WTC11 (cell line): Measurements from ENCODE around the gene ARHGEF38. TPM values are rescaled to one million over a fixed set of nuclear protein-coding genes. Genes with fewer than 3 reads are reported as not detected.

Source experiments
- ATAC-seq: fragments of 200-7000 bp; cut with Tn5 transposase; 2 replicates; pipeline ENCODE4 v1.10.0; 2021; ENCODE audit warnings: mild to moderate bottlenecking, moderate library complexity
- CTCF ChIA-PET: fragments of 300-600 bp; sonication (Branson Sonifier 250); formaldehyde crosslinking; loops from one replicate; lab custom pipeline; 2021; ENCODE audit warnings: antibody characterized with exemption; lab: Charles Lee
- POLR2A ChIA-PET: fragments of 350-600 bp; sonication (Branson Sonifier 250); formaldehyde crosslinking; loops from one replicate; lab custom pipeline; 2021; ENCODE audit warnings: antibody characterized with exemption; lab: Charles Lee
- DNase-seq: peaks from one replicate; pipeline ENCODE4 v3.0.0; 2021; ENCODE audit warnings: low spot score
- H3K27ac Mint-ChIP-seq: 2 replicates; pipeline ENCODE4 v1.8.0; 2021; ENCODE audit warnings: mixed read lengths
- H3K27me3 Mint-ChIP-seq: 2 replicates; pipeline ENCODE4 v1.8.0; 2021; ENCODE audit warnings: low read depth, mild to moderate bottlenecking, moderate library complexity, mixed read lengths
- H3K36me3 Mint-ChIP-seq: 2 replicates; pipeline ENCODE4 v1.8.0; 2021; ENCODE audit warnings: mixed read lengths
- H3K4me1 Mint-ChIP-seq: 2 replicates; pipeline ENCODE4 v1.8.0; 2022; ENCODE audit warnings: mixed read lengths
- H3K4me3 Mint-ChIP-seq: 2 replicates; pipeline ENCODE4 v1.8.0; 2021; ENCODE audit warnings: mild to moderate bottlenecking, moderate library complexity, mixed read lengths
- H3K9me3 Mint-ChIP-seq: 2 replicates; pipeline ENCODE4 v1.8.0; 2021; ENCODE audit warnings: mixed read lengths
- CREM ChIP-seq: sonication (generic); formaldehyde crosslinking; IDR thresholded peaks from 2 replicates; pipeline ENCODE4 v1.8.1; 2022; ENCODE audit warnings: mild to moderate bottlenecking, missing genetic modification reagents, moderate library complexity
- ELF4 ChIP-seq: sonication (generic); formaldehyde crosslinking; IDR thresholded peaks from 2 replicates; pipeline ENCODE4 v1.8.1; 2022; ENCODE audit warnings: low read depth, mild to moderate bottlenecking, moderate library complexity, missing genetic modification reagents
- NFYB ChIP-seq: sonication (generic); formaldehyde crosslinking; conservative IDR thresholded peaks from 2 replicates; pipeline ENCODE4 v1.8.0; 2022; ENCODE audit warnings: low read depth, missing genetic modification reagents
- NR3C1 ChIP-seq: sonication (generic); formaldehyde crosslinking; conservative IDR thresholded peaks from 2 replicates; pipeline ENCODE4 v1.8.1; 2023; ENCODE audit warnings: low read depth, mild to moderate bottlenecking, missing genetic modification reagents
- OVOL2 ChIP-seq: fragments of 250-450 bp; sonication (Bioruptor Pico); IDR thresholded peaks from 2 replicates; pipeline ENCODE4 v1.9.0; 2021; ENCODE audit warnings: mild to moderate bottlenecking, borderline replicate concordance
- SMAD3 ChIP-seq: sonication (generic); formaldehyde crosslinking; IDR thresholded peaks from 2 replicates; pipeline ENCODE4 v1.8.0; 2022; ENCODE audit warnings: missing genetic modification reagents, mild to moderate bottlenecking, borderline replicate concordance
- ZNF263 ChIP-seq: sonication (generic); formaldehyde crosslinking; IDR thresholded peaks from 2 replicates; pipeline ENCODE4 v1.8.1; 2022; ENCODE audit warnings: low read depth, mild to moderate bottlenecking, moderate library complexity, missing genetic modification reagents
- ZNF416 ChIP-seq: fragments of 250-450 bp; sonication (Bioruptor Pico); IDR thresholded peaks from 2 replicates; pipeline ENCODE4 v1.9.0; 2021; ENCODE audit warnings: mild to moderate bottlenecking, inconsistent platforms
- ZNF671 ChIP-seq: fragments of 250-450 bp; sonication (Bioruptor Pico); IDR thresholded peaks from 2 replicates; pipeline ENCODE4 v1.8.0; 2021; ENCODE audit warnings: mild to moderate bottlenecking
- total RNA-seq: library from RNA; stranded (reverse); gene quantifications from 3 replicates; pipeline ENCODE4 v1.2.3, GENCODE V29; 2021
- TF ChIP-seq, protein P1 (sequence below): fragments of 250-450 bp; sonication (Bioruptor Pico); IDR thresholded peaks from 2 replicates; pipeline ENCODE4 v1.9.0; 2021; ENCODE audit warnings: mild to moderate bottlenecking, borderline replicate concordance
- TF ChIP-seq, protein P2 (sequence below): fragments of 250-450 bp; sonication (Bioruptor Pico); conservative IDR thresholded peaks from 2 replicates; pipeline ENCODE4 v1.9.0; 2021; ENCODE audit warnings: mild to moderate bottlenecking
- TF ChIP-seq, protein P3 (sequence below): fragments of 250-450 bp; sonication (Bioruptor Pico); IDR thresholded peaks from 2 replicates; pipeline ENCODE4 v2.1.2; 2022; ENCODE audit warnings: mild to moderate bottlenecking, moderate library complexity
- TF ChIP-seq, protein P4 (sequence below): sonication (generic); formaldehyde crosslinking; IDR thresholded peaks from 2 replicates; pipeline ENCODE4 v1.8.0; 2022; ENCODE audit warnings: mild to moderate bottlenecking, missing genetic modification reagents
- TF ChIP-seq, protein P5 (sequence below): sonication (generic); formaldehyde crosslinking; IDR thresholded peaks from 2 replicates; pipeline ENCODE4 v1.8.0; 2022; ENCODE audit warnings: missing genetic modification reagents
- TF ChIP-seq, protein P6 (sequence below): sonication (generic); formaldehyde crosslinking; IDR thresholded peaks from 2 replicates; pipeline ENCODE4 v1.8.0; 2022; ENCODE audit warnings: mild to moderate bottlenecking, missing genetic modification reagents
- TF ChIP-seq, protein P7 (sequence below): sonication (generic); formaldehyde crosslinking; conservative IDR thresholded peaks from 2 replicates; pipeline ENCODE4 v1.8.1; 2022; ENCODE audit warnings: mild to moderate bottlenecking, missing genetic modification reagents

Gene ARHGEF38
- total RNA-seq, 1 experiment from 2014 or later, result not detected

DNA sequence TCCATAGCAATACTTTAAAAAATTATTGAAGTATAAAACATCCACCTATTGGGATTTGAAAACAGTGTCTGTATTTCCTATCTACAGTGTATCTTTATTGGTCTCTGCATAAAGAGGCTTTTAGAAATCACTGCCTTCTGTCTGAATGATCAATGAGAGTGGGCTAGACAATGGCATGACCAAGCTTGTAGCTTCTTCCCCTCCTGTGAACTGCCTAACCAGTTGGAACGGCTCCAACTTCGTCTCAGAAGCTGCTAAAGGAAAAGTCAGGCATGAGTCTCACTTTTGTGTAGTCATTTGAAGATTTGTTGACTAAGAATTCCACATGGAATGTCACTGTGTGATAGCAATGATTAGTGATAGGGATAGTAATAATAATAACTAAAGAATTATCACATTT is 91.8 kb downstream of the ARHGEF38 start:
- TF ChIP-seq NR3C1 (CRISPR knock-in tag), result no peak
- no peak for TF ChIP-seq ZNF416 (CRISPR knock-in tag)
- TF ChIP-seq, protein P1, sequence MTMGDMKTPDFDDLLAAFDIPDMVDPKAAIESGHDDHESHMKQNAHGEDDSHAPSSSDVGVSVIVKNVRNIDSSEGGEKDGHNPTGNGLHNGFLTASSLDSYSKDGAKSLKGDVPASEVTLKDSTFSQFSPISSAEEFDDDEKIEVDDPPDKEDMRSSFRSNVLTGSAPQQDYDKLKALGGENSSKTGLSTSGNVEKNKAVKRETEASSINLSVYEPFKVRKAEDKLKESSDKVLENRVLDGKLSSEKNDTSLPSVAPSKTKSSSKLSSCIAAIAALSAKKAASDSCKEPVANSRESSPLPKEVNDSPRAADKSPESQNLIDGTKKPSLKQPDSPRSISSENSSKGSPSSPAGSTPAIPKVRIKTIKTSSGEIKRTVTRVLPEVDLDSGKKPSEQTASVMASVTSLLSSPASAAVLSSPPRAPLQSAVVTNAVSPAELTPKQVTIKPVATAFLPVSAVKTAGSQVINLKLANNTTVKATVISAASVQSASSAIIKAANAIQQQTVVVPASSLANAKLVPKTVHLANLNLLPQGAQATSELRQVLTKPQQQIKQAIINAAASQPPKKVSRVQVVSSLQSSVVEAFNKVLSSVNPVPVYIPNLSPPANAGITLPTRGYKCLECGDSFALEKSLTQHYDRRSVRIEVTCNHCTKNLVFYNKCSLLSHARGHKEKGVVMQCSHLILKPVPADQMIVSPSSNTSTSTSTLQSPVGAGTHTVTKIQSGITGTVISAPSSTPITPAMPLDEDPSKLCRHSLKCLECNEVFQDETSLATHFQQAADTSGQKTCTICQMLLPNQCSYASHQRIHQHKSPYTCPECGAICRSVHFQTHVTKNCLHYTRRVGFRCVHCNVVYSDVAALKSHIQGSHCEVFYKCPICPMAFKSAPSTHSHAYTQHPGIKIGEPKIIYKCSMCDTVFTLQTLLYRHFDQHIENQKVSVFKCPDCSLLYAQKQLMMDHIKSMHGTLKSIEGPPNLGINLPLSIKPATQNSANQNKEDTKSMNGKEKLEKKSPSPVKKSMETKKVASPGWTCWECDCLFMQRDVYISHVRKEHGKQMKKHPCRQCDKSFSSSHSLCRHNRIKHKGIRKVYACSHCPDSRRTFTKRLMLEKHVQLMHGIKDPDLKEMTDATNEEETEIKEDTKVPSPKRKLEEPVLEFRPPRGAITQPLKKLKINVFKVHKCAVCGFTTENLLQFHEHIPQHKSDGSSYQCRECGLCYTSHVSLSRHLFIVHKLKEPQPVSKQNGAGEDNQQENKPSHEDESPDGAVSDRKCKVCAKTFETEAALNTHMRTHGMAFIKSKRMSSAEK (CRISPR knock-in tag), result no peak
- TF ChIP-seq ELF4 (CRISPR knock-in tag), result no peak
- TF ChIP-seq ZNF263 (CRISPR knock-in tag), result no peak
- TF ChIP-seq OVOL2, result no peak
- no peak for TF ChIP-seq NFYB (CRISPR knock-in tag)
- no peak for TF ChIP-seq CREM (CRISPR knock-in tag)
- no peaks in the 10 kb centered on the region for H3K4me1 Mint-ChIP-seq
- DNase-seq (no peak), ATAC-seq (no peak)
- no peak overlapping the region for H3K27ac Mint-ChIP-seq
- H3K4me3 Mint-ChIP-seq, result no peak overlapping the region
- H3K36me3 Mint-ChIP-seq, result no peaks in the 10 kb centered on the region
- POLR2A ChIA-PET, result no interaction called here
- no peaks in the 10 kb centered on the region; the same call in 1 of the 2 replicates for H3K27me3 Mint-ChIP-seq
- H3K9me3 Mint-ChIP-seq, result no peaks in the 10 kb centered on the region
- CTCF ChIA-PET, result no interaction called here

DNA sequence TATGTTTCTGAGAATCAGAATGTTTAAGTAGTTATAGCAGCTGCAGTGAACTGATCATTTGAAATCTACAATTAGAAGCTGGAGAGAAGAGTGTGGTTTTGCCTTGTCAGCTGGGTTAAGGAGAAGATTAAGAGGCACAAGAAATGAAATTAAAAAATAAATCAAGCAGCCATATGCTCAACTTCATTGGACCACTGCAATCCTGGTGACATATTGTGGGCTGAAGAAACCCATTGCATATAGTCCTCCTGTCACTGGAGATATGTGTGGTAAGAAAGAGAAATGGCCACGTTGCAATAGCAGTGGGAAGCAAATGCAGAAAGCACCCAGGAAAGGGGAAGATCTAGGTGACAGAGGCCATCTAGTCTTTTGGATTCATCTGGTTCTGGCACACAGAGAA is 93.0 kb downstream of the ARHGEF38 start:
- ChIA-PET POLR2A (no interaction called here), CTCF (no interaction called here)
- Mint-ChIP-seq H3K9me3 (no peaks in the 10 kb centered on the region), H3K36me3 (no peaks in the 10 kb centered on the region), H3K27ac (no peak overlapping the region), H3K27me3 (no peaks in the 10 kb centered on the region; the same call in 1 of the 2 replicates)
- no peak for ATAC-seq
- TF ChIP-seq, protein P2, sequence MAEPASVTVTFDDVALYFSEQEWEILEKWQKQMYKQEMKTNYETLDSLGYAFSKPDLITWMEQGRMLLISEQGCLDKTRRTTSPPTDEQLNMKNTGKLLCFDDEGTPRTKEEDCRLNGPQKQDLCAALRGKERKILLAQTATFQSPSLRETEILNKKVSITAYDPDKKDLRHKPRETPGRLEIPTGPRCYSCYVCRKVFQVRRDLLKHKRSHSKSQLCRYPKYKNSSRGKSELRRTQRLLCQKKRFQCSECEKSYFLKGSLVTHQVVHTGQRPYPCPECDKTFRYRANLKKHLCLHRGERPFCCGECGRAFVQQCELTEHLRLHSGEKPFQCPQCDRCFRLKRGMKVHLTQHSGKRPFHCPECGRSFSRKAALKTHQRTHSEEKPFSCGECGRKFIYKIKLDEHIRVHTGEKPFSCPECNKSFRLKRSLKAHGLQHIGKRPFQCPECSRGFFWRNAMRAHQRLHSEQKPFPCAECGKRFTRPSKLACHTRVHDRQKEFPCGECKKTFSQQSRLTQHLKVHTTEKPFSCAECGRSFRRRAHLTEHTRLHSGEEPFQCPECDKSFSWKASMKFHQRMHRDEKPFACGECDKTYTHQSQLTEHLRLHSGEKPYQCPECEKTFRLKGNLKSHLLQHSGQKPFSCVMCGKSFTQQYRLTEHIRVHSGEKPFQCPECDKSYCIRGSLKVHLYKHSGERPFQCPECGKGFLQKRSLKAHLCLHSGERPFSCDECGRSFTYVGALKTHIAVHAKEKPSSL (CRISPR knock-in tag), result no peak
- no peak for TF ChIP-seq SMAD3 (CRISPR knock-in tag)
- TF ChIP-seq, protein P3, sequence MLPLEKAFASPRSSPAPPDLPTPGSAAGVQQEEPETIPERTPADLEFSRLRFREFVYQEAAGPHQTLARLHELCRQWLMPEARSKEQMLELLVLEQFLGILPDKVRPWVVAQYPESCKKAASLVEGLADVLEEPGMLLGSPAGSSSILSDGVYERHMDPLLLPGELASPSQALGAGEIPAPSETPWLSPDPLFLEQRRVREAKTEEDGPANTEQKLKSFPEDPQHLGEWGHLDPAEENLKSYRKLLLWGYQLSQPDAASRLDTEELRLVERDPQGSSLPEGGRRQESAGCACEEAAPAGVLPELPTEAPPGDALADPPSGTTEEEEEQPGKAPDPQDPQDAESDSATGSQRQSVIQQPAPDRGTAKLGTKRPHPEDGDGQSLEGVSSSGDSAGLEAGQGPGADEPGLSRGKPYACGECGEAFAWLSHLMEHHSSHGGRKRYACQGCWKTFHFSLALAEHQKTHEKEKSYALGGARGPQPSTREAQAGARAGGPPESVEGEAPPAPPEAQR (CRISPR knock-in tag), result no peak
- TF ChIP-seq, protein P4, sequence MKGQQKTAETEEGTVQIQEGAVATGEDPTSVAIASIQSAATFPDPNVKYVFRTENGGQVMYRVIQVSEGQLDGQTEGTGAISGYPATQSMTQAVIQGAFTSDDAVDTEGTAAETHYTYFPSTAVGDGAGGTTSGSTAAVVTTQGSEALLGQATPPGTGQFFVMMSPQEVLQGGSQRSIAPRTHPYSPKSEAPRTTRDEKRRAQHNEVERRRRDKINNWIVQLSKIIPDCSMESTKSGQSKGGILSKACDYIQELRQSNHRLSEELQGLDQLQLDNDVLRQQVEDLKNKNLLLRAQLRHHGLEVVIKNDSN (CRISPR knock-in tag), result no peak
- TF ChIP-seq, protein P5, sequence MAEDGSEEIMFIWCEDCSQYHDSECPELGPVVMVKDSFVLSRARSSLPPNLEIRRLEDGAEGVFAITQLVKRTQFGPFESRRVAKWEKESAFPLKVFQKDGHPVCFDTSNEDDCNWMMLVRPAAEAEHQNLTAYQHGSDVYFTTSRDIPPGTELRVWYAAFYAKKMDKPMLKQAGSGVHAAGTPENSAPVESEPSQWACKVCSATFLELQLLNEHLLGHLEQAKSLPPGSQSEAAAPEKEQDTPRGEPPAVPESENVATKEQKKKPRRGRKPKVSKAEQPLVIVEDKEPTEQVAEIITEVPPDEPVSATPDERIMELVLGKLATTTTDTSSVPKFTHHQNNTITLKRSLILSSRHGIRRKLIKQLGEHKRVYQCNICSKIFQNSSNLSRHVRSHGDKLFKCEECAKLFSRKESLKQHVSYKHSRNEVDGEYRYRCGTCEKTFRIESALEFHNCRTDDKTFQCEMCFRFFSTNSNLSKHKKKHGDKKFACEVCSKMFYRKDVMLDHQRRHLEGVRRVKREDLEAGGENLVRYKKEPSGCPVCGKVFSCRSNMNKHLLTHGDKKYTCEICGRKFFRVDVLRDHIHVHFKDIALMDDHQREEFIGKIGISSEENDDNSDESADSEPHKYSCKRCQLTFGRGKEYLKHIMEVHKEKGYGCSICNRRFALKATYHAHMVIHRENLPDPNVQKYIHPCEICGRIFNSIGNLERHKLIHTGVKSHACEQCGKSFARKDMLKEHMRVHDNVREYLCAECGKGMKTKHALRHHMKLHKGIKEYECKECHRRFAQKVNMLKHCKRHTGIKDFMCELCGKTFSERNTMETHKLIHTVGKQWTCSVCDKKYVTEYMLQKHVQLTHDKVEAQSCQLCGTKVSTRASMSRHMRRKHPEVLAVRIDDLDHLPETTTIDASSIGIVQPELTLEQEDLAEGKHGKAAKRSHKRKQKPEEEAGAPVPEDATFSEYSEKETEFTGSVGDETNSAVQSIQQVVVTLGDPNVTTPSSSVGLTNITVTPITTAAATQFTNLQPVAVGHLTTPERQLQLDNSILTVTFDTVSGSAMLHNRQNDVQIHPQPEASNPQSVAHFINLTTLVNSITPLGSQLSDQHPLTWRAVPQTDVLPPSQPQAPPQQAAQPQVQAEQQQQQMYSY (CRISPR knock-in tag), result no peak
- TF ChIP-seq, protein P6, sequence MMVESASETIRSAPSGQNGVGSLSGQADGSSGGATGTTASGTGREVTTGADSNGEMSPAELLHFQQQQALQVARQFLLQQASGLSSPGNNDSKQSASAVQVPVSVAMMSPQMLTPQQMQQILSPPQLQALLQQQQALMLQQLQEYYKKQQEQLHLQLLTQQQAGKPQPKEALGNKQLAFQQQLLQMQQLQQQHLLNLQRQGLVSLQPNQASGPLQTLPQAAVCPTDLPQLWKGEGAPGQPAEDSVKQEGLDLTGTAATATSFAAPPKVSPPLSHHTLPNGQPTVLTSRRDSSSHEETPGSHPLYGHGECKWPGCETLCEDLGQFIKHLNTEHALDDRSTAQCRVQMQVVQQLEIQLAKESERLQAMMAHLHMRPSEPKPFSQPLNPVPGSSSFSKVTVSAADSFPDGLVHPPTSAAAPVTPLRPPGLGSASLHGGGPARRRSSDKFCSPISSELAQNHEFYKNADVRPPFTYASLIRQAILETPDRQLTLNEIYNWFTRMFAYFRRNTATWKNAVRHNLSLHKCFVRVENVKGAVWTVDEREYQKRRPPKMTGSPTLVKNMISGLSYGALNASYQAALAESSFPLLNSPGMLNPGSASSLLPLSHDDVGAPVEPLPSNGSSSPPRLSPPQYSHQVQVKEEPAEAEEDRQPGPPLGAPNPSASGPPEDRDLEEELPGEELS (CRISPR knock-in tag), result no peak
- no peak for TF ChIP-seq ZNF671 (CRISPR knock-in tag)
- TF ChIP-seq NFYB (CRISPR knock-in tag), result no peak
- TF ChIP-seq, protein P7, sequence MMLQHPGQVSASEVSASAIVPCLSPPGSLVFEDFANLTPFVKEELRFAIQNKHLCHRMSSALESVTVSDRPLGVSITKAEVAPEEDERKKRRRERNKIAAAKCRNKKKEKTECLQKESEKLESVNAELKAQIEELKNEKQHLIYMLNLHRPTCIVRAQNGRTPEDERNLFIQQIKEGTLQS, result no peak
- TF ChIP-seq NR3C1 (CRISPR knock-in tag), result no peak
- TF ChIP-seq, all 79 proteins: peak for 0
- no peaks in the 10 kb centered on the region for H3K4me1 Mint-ChIP-seq
- no peak overlapping the region for H3K4me3 Mint-ChIP-seq
- DNase-seq, result no peak
